Right forelimb (tissue), 1 donor: ENCODE data around the gene HABP2.

Experiments
- DNase-seq: peaks from one replicate; pipeline ENCODE4 v3.0.0-alpha.2; 2018

The HABP2 gene

DNA sequence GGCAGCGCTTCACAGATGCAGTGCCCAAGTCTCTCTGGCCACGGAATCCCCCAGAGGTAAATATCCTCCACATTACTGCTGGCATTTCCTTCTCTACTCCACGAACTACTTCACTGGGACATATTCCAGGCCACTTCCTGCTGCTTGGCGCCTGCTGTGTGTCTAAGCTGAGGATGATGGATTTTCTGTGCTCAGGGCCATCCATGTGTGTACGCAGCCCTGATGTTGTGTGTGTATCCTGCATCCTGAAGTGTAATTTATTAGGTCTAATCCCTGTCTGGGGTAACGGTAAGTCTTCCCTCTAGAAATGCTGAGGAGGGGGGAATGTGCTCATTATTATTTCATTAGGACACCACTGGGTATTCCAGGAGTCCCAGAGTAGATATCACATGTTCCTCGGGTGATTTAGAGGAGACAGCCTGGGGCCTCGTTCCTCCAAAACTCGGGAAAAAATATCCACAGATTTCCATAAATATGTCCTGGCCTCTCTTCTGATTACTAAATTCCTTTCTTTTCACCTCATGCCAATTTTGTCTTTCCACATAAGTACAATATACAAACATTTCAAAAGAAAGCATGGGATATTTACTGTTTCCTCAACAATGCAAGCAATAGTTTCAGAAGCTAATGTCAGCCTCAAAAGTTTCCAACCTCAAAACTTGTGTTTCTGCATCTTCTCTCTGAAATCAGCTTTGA is 25.5 kb upstream of the HABP2 start:
- DNase-seq: no peak

DNA sequence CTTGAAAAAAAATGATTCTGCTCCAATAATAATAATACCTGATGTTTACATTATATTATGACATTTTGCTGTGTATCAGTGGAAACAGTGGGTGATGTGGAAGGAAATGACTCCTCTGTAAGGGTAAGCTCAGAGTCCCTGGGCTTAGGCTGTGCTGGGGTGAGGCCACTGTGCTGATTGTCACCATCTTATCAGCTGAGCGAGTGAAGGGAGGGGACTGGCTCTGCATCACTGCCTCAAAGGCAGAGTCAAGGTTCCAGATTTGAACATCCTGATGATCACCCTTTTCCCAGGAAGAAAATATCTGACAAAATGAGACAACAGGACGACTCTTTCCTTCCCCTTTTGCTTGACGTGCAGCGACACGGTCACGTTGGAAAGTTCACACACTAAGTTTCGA is 24.0 kb upstream of the HABP2 start:
- no peak for DNase-seq

DNA sequence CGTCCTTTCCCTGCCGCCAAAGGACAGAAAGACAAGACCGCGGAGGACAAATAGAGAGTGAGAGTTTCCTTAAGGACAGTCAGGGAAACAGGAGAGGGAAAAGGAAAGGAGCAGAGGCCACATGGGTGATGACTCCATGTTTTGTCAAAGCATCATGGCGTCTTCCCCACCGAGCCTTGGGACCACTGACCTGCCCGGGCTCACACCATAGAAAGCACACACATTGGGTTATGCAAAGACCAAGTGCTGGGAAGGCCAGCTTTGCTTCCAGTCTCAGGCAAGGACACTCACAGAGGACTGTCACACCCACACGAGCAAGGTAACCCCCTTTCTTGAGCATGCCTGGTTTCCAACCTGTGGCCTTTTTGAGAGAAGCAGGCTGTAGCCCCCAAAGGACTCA is 23.3 kb upstream of the HABP2 start:
- DNase-seq: no peak

DNA sequence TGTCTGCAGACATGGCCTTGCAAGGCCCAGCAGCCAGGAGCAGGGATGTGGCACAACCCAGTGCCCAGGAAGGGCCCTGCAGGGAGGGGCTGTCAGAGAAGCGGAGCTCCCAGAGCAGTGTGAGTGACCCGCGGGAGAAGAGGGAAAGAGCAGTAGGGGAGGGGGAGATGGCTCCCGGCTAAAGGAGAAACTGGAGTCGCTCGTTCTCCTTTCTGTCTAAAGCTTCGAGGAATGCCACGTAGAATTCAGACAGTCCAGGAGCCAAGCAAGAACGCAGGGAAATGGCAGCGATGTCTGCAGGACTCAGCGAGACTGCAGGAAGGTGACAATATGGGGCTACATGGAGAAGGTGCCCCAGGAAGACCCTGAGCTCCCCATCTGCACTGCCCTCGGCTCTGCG is 22.4 kb upstream of the HABP2 start:
- DNase-seq: no peak

DNA sequence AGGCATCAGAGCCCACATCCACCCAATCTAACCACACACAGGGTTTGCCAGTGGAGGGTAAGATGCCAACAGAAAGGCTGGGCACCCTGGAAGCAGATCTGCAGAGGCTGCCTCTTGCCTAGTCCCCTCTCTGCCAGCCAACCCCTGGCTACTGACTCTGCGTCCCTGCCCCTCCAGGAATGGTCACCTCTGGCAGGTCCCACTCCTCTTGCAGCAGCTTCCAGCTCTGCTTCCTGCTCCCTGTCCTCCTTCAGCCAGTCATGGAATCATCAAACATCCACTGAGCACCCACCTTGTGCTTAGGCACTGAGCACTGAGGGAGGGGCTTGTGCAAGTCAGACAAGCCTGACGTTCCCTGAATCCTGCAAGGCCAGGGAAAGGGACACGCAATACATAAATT is 20.1 kb upstream of the HABP2 start:
- no peak for DNase-seq

DNA sequence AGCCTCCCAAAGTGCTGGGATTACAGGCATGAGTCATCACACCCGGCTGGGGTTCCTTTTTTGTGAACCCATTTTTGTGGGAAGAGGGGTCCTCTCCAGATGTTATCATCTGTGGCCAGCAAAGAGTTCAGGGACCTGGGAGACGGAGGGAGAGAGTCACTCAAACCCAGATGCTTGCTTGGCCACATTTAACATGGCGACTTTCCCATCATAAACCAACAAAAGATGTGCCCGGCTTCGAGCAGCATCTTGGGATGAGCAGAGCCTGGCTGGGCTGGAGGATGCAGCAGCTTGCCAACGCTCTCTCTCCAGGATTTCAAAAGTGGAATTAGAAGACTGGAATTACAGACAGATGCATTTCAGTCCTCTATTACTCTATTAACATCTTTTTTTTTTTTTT is 19.1 kb upstream of the HABP2 start:
- DNase-seq: no peak

DNA sequence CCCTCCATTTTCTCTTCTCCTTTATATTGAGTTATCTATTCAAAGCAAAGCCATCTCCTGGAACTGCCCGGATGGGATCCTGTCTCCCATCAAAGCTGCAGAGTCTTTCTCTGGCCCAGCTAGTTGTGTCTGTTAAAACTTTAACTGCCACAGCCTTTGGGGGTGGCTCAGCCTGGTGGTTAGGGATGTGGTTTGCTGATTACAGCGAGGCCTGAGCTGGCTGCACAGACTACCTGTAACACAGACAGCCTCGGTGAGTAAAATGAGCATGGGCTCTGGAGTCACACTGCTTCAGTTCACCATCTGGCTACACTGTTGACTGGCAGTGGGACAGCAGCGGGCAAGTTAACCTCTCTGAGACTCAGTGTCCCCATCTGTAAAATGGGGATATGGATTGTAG is 18.4 kb upstream of the HABP2 start:
- DNase-seq: no peak

DNA sequence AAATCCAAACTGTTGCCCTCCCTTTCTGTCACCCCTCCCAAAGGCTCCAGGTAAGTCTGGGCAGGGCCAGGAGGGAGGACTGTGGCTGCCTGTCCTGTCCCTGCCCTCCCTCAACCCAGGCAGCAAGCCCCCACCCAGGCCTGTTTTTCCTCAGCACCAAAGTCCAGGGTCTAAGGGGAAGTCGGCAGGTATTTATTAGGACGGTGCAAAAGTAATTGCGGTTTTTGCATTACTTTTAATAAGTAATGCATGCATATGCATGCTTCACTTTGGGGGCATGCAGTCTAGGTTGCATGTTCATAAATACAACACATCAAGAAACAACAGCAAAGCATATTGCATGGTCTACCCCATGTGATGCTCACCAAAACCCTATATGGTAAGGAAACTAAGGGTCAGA is 15.2 kb upstream of the HABP2 start:
- DNase-seq: no peak

DNA sequence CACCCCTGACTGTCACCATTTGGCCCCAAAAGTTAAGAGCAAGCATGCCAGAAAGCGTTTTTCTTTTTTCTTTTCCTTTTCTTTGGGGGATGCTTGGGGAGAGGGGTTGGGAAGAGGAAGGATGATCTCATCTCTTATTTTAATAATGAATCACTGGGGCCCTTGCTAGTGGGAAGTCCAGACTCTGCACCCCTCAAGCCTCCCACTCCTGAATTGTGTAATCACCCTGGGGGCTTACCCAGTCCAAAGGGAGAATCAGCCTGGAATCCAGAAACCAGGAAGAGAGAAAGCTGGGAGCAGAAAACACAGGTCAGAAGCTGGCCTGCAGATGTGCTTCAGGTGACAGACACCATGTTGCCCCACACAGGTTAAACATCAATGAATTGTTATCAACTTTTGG is 14.7 kb upstream of the HABP2 start:
- DNase-seq: no peak

DNA sequence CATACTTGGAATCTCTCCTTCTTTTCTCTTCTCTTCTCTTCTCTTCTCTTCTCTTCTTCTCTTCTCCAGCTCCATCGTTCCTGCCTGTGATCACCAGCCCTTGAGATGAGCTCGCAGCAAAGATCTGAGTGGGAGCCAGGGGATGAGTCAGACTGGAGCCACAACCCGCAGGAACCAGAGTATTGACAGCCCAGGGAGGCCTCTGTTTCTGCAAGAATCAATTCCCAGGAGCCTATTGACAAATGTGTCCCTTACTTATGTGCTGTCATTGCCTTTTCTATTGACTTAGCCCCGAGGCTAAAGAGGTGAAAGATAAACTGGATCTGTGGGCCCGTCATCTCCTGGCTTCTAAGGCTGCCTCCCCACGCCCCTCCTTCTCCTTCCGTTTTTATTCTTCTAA is 13.1 kb upstream of the HABP2 start:
- no peak for DNase-seq

DNA sequence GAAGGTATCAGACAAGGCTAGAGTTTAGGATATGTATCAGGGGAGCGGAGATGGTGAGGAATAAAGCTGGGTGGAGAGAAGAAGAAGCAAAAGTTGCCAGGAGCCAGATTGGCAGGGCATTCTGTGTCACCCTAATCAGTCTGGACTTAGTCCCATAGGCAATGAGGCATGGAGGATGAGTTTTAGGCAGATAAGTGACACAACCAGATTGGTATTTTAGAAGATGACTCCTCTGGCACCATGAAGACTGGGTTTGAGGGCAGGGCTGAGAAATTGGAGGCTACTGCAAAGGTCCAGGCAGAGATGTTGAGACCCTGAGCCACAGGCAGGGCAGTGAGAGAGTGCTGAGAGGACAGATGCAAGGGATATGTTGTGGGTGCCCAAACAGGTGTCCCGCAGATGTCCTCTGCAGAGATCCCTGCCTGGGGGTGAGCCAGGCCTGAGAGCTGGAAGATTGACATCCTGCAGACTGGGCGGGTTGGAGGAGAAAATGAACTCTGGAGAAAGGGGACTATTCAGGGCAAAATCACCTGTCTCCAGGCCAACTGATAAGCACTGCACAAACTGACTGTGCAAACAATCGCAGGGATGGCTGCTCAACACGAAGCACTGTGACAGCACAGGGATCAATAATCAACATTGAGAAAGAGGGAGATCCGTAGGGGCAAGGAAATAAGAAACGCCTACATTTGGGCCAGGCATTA is 11.9 kb upstream of the HABP2 start:
- no peak for DNase-seq

DNA sequence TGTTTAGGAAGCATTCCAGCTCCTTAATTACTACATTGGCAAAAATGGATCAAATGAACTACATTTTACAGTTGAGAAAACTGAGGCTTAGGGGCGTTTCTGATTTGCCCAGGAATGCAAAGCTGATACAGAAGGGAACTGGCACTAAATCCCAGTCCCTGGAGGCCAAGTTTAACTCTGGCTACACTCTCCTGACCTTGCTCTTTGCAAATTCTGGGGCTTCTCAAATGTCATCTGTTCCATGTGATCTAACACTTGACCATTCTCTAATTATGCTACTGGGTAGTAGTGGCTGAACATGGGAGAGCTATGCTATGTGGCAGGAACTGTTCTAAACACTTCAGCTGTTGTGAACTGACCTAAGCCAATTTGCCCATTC is 11.3 kb upstream of the HABP2 start:
- no peak for DNase-seq

DNA sequence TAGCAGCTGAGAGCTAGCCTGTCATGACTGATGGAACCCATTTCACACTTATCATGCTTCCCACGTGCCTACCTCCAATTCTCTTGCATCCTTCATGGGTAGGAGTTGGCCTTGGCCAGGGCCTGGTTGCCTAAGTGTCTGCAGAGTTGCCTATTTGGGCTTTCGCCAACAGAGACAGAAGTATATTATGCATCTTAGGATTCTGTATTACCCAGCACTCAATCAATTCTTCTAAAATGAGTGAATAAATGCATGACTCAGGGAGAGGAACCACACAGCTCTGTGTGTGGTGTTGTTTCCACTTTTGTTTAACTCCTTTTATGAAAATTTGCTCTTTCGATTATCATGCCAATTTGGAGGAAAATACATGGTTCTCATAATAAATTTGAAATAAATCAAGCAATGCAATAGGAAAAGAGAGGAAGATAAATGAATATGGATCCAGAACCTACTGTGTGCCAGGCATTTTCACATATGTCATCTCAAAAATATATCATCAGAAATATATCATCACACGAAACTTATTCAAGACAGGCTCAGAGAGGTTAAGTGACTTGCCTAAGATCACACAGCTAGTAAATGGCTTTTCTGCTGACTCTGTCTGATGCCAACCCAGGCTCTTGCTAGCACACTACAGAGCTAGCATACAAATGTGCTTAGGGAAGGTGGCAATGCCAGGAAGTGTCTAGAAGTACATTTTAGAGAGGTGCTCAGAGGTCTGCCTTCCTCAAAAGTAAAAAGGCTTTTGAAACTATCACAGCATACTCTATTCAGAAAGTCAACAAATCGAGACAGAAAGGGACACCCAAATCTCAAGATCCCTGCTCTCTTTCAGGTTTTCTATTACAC is 9.5 kb upstream of the HABP2 start:
- DNase-seq: no peak

DNA sequence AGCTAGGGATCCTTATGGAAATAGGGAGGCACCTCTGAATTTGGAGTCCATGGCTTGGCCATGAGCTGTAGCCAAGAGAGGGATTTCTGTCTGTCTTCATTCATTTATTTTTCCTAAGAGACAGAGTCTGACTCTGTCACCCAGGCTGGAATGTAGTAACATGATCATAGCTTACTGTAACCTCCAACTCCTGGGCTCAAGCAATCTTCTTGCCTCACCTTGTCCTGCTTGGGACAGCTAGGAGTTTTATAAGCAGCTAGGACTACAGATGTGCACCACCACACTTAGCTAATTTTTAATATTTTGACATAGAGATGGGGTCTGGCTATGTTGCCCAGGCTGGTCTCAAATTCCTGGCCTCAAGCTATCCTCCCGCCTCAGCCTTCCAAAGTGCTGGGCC is 8.5 kb upstream of the HABP2 start:
- no peak for DNase-seq

DNA sequence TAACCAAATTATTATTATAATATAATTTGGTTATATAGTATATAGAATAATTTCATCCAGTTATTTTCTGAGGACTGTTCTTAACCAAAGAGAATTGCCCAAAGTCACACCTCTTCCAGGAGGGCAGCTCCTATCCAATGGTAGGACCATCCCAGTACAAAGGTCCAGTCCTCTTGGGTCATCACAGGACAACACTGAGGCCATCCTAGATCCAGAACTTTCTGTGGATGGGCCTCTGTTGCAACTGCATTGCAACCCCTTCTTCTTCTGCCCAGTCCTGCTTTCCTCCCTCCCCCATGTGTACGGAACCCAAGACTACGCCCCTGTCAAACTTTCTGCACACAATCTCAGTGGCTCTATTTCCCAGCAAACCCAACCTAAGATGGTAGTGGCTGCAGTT is 5.4 kb upstream of the HABP2 start:
- DNase-seq: no peak

DNA sequence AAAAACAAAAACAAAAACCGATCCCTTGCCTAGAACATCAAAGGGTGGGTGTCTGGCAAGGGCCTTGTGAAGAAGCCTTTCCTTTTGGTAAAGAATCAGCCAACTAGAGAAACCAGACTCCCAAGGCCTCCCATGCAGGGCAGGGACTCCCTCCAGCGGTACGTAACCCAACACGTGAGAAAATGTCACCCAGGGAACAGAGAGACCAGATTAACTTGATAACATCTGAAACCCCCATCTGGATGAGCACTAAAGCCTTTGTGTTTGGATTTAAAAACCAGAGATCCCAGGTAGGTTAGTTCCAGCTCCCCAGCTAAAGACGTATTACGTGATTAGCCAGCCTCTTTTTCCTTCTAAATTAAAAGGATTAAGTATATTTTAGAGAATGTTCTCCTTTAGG is 3.0 kb upstream of the HABP2 start:
- DNase-seq: no peak

DNA sequence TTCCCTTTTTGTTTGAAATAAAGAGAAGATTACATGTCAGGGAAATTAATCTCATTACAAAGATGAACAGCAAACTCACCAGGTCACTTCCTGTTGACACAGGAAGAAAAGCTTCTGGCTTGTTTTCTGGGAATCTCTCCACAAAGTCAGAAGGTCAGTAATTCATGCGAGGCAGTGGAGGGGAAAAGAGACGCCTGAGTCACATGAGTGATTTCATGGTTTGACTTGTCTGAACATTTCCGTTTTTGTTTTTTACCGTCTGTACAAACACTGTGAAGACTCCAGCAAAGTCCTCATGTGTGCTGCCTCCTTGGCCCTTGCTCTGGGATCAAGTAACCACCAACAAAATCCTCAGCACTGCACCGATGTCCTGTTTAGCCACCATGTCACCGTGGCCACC is 2.5 kb upstream of the HABP2 start:
- DNase-seq: no peak

DNA sequence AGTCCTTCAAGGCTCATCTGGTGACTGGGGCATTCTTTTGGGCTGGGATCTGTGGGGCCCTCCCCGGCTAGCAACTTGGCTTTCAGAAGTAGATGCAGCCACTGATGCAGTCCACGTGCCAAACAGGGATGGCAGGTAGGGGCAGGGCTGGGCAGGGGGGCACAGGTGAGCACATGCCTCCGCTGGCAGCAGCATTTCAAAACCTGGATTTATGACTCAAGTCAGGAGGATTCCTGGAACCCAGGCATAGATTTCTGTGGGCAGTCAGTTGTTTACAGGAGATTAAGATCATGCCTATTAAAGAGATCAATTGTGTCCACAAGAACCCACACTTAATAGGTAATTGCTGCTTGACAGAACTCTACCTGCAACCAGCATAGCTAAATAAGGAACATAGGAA is 839 bp upstream of the HABP2 start:
- DNase-seq: no peak

DNA sequence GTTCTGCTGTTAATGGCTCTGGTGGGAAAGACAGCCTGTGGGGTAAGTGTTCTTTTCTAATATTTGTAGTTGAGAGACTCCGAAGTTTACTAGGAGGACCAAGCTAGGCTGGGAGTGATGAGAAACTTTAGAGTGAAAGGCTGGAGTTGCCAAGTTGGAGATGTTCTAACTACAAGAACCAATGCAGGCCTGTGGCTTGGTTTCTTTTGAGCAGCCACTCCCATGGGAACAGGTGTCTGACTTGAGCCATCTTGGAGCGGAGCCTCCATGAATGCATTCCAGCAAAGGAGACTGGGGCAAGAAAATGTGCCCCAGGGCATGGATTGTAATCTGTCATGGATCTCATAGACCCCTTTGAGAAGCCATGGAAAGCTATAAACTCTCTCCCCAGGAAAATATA is 296 bp downstream of the HABP2 start:
- DNase-seq: no peak

DNA sequence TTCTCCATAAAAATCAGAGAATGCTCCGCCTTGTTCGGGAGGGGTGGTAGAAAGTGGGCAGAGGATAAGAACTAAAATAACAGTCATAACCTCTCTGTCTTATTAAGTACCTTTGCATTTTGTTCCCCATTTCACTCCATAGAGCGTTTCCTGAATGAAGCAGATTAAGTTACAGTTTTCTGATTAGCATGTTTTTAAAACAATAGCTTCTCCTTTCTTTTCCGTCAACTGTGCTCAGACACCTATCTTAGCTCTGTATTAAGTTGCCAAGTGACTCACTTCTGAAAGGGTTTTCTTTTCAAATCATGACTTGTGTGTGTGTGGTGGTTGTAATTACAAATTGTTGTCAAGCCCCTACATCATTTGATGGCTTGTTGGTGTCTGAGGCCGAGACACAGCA is 1.4 kb downstream of the HABP2 start:
- no peak for DNase-seq

DNA sequence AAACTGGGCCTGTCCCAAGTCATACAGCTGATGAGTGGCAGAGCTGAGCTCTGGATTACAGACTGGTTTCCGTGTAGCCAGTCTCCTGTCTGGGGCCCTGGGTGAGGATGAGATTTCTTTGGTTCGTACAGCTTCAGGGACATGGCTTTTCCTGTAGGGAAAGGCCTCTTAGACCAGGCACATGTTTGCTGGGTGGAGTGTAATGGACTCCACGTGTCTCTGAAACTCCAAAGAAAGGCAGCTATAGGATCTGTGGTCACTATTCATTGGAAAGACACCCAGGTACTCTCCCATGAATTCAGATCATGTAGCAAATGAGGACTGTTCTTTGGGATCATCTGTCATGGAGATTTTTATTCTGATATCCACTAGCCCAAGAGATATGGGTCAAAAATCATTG is 2.4 kb downstream of the HABP2 start:
- no peak for DNase-seq

DNA sequence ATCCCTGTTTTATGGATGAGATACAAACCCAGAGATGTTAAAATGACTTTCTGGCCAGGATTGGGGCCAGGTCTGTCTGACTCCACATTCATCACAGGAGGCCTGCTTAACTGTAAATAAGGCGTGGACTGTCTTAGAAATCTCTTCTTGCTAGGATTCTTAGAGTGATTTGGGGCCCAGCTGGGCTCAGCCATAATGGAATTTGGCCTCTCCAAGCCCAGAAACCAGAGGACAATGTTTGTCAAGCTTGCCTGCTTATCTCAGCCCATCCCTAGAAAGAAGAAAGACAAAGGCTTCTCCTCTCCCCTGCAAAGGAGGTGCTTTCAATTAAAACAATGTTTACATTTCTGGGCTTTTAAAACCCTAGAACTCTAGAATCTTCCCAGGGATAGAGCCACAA is 2.9 kb downstream of the HABP2 start:
- no peak for DNase-seq

DNA sequence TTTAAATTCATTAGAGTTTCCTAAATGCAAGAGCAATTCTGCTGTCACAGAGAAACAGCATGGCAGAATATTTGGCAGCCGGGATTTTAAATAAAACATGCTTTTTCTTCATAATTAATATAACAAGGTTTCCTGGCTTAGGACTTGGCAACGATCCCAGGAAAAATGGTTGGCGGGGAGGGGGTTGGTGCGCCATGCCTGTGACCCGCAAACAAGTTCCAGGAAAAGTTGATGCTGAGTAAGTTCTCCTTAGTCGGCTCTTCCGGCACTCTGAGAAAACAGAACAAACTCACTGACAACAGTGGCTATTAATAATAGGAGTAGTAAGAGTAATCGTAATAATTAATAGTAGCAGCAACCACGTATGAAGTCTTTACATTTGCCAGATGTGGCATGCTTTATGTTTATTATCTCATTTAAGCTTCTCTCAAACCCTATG is 4.6 kb downstream of the HABP2 start:
- DNase-seq: no peak

DNA sequence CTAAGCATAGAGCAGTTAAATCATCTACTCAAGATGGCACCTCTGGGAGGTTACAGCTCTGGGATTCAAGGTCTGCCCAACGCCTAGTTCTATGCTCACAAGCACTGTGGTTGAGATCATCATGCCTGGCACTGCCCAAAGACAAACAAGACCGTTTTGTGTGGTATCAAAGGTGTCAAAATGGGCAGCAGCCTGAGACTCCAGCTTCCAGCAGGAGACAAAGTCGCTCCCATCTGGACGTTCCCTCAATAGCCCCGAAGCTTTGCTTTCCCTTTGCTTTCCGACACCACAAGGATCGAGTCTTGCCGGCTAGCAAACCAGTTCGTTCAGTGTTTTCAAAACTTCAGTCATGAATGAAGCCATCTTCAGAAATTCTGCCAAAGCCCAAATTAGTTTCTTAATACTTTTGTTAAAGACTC is 5.1 kb downstream of the HABP2 start:
- DNase-seq: no peak
